GM18502 (cell line): ENCODE measurements around the gene HIVEP2.

Experiments used
- ATAC-seq: cut with Tn5 transposase; IDR thresholded peaks from one replicate; pipeline ENCODE4 v1.9.1; 2021; ENCODE audit warnings: mild to moderate bottlenecking; ENCODE audit not compliant: unreplicated experiment, poor library complexity

The HIVEP2 gene

GRCh38 chr6:142868917-142869316 is 76.1 kb downstream of the HIVEP2 start:
- no peak for ATAC-seq

- ATAC-seq = peak; percentile 43
These were observed 76.8 kb downstream of the HIVEP2 start for GRCh38 chr6:142867988-142868812.

- no peak for ATAC-seq
These were observed 77.6 kb downstream of the HIVEP2 start for GRCh38 chr6:142867355-142867801.

GRCh38 chr6:142863981-142864380 is 81.0 kb downstream of the HIVEP2 start:
- ATAC-seq = no peak

- ATAC-seq = no peak
These were observed 83.3 kb downstream of the HIVEP2 start for GRCh38 chr6:142861711-142862110.

GRCh38 chr6:142860498-142860897 is 84.5 kb downstream of the HIVEP2 start:
- no peak for ATAC-seq

- ATAC-seq = peak; percentile 17
These were observed 87.0 kb downstream of the HIVEP2 start for GRCh38 chr6:142857796-142858555.

GRCh38 chr6:142857233-142857761 is 87.7 kb downstream of the HIVEP2 start:
- peak; percentile 39 for ATAC-seq

- ATAC-seq = peak; percentile 68
These were observed 88.2 kb downstream of the HIVEP2 start for GRCh38 chr6:142856624-142857232.

GRCh38 chr6:142855893-142856623 is 88.9 kb downstream of the HIVEP2 start:
- ATAC-seq = peak; percentile 33

GRCh38 chr6:142854589-142855488 is 90.1 kb downstream of the HIVEP2 start:
- no peak for ATAC-seq

GRCh38 chr6:142853244-142854180 is 91.5 kb downstream of the HIVEP2 start:
- no peak for ATAC-seq

GRCh38 chr6:142851601-142852000 is 93.4 kb downstream of the HIVEP2 start:
- ATAC-seq = no peak

- peak; percentile 60 for ATAC-seq
These were observed 94.1 kb downstream of the HIVEP2 start for GRCh38 chr6:142850679-142851423.

GRCh38 chr6:142848976-142849375 is 96.0 kb downstream of the HIVEP2 start:
- no peak for ATAC-seq

GRCh38 chr6:142848156-142848555 is 96.8 kb downstream of the HIVEP2 start:
- ATAC-seq = no peak

- ATAC-seq = no peak
These were observed 98.1 kb downstream of the HIVEP2 start for GRCh38 chr6:142846883-142847287.
